Stimulated activated CD4-positive, alpha-beta T cell treated with anti-CD3 and anti-CD28 coated beads, Interleukin-2, amount 100 ng/mL, for 24 hours (primary cell): Measurements from ENCODE around the gene THADA.
A peak's percentile ranks its signal among the peaks of the same experiment; 100 is the strongest.

Source experiments
- DNase-seq, 2 donors: peaks; one replicate each; pipeline ENCODE4 v3.0.0-alpha.2; 2020

THADA gene

DNA sequence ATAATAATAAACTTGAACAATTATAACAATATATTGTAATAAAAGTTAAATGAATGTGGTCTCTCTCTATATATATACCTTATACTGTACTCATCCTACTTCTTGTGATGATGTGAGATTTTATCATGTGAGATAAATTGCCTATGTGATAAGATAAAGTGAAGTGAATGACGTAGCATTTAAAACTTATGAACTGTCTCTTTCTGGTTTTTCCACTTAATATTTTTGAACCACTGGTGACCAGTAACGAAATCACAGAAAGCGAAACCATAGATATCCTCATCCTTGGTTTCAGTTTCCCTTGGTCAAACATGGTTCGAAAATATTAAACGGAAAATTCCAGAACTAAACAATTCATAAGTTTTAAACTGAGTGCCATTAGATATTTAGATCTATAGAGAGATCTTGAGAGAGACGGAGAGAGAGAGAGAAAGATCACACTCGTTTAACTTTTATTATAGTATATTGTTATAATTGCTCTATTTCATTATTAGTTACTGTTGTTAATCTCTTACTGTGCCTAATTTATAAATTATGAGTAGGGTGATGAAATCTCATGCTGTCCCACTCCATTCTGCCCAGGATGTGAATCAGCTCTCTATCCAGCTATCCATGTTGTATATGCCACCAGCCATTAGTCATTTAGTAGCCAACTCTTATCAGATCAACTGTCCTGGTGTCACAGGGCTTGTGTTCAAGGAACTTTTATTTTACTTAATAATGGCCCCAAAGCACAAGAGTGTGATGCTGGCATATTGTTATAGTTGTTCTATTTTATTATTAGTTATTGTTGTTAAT is 156.8 kb downstream of the THADA start:
- DNase-seq = no peak

DNA sequence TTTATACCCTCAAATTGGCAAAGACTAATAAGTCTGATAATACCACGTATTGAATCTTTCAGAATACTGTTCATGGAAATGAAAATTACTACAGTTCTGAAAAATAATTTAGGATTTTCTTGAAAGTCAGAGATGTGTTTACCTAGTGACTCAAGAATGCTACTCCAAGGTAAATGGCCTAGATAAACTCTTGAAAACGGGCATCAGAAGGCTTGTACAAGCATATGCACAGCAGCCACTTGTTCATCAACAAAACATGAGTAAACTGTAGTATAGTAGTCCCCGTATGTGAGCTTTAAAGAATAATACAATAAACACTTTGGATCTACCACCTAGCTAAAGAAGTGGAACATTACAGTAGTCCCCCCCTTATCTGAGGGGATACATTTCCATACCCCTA is 157.5 kb downstream of the THADA start:
- no peak for DNase-seq

DNA sequence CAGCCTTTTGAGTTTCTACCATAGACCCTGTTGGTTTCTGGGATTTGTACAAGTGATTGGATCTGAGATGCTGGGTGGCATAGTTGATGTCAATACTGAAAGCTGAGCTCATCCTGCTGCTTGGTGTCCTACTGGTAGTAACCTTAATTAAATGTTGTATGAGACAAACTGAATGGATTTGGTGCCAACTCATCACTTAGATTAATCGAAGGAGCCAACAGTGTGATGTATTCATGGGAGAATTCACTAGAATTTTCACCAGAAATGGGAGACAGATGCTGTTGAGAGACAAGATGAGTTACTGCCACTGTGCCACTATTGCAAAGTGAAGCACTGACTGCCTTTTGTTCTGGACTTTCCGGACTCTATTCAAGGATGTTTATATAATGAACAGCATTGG is 158.5 kb downstream of the THADA start:
- DNase-seq = no peak

DNA sequence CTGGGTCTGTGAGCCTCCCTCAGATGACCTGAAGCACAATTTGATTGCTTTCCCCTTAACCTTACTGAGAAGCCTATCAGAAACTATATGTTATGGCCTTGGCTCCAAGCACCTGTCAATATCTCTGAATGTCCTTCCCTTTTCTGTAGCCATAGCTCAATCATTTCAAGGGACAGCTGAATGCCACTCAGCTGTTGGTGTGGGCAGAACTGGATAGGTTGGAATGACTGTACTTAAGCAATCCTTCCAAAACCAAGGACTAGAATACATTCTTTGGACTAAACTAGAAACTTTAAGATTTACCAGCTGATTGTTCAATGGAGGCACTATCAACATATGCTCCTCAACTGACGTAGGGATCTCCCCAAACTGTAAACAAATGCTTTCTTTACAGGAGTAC is 159.4 kb downstream of the THADA start:
- no peak for DNase-seq

DNA sequence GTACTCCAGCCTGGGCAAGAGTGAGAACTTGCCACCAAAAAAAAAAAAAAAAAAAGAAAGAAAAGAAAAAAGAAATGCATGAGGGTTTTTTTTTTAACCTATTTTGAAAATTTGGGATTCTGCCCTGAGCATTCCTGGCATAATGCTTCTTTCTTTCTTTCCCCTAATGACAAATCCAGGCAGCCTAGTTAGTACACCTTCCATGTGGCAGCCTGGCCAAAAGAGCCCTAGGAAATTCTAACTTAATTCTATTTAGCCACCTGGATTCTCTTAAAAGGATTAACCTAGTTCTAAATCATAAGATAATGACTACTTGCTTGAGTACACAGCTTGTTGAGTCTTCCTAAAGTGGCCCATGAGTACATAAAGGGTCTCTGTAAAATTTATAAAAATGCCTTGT is 160.1 kb downstream of the THADA start:
- no peak for DNase-seq

DNA sequence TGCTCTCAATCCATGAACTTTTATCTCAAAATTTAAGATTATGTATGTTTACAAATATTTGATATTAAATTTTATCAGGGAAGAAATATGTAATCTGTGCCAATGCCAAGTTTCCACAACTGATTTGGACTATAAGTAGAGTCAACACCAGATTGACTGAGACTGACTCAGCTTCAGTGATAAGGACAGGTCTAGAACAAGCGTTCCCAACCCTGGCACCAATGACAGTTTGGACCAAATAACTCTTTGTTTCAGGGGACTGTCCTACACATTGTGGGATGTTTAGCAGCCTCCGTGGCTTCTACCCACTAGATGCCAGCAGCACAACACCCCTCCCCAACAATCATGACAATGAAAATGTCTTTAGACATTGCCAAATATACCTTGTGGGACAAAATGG is 165.3 kb downstream of the THADA start:
- no peak for DNase-seq

DNA sequence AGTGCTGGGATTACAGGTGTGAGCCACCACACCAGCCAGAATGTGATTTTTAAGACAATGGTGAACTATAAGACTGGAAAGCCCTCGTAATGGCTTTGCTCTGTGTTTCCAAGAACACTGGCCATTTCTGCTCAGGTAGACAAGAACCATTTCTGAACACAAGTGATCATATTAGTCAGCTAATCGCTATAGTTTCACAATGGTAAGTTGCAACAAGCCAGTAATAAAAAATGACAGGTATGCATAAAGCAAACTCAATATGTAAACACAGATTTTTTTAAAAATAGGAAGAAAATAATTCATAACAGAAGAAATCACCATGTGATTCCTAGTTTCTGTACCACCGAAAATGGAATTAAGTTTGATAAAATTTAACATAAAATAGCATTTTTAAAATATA is 166.5 kb downstream of the THADA start:
- DNase-seq = no peak

DNA sequence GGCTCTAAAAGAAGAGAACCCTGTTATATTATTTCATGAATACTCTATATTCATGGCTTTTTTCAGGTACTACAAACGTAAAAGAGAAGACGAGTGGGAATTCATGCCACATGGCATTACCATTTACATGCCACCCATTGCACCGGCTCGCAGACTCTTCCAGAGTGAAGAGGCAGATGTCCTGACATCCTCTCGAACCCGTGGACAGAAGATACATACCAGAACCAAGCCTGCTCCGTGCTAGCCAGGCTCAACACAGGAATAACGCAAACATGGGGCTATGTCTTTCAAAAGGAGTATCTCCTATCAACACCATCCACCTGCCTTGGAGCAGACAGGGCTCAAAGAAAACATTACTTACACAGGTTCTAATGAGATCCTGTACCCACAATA is 168.8 kb downstream of the THADA start:
- no peak for DNase-seq

DNA sequence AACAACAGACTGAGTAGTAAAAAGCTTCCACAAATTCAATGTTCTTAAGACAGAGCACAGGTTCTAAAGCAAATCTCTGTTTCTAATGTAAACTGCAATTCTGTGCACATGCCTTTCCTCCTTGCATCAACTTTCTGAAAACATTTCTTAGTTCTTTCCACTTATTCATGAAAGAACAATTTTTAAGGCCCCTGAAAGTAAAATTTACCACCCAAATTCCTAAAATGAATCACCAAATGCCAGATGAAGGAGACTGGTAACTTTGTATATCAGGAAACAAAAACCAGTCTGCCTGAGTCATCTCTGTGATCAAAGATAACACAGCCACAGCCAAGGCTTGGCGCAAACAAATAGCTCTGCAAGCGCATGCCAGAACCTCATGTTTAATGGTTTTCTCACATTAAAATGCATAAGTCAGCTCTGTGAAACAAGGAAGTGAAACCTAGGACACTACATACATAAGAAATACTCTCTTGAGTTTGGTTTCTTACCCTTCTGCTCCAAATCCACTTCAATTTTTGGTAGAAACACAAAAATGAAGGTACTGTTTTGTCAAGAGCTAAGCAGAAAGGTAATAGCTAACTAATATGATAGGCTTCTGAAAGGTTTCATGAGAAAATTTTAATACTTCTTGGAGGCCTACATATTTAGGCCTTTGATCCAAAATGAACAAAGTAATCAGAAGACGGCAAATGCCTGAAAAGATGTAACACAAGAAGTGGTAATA is 169.4 kb downstream of the THADA start:
- DNase-seq = peak; percentile 66

DNA sequence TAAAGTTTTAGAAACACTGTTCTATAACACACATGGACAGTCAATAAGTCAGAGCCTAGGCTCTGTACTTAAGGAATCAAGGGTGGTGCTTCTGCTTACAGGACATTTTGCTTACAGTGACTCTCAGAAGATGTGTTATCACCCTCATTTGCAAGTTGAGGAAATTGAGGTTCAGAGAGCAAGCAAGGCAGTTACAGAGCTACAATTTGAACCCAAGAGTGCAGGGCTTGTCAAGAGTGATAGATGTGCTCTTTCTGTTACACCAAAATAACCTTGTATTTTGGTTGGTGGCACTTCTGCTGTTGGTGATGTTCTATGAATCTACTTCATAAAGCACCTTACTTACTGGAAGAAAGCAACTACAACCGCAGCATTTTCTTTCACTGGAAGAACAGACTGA is 170.2 kb downstream of the THADA start:
- no peak for DNase-seq

DNA sequence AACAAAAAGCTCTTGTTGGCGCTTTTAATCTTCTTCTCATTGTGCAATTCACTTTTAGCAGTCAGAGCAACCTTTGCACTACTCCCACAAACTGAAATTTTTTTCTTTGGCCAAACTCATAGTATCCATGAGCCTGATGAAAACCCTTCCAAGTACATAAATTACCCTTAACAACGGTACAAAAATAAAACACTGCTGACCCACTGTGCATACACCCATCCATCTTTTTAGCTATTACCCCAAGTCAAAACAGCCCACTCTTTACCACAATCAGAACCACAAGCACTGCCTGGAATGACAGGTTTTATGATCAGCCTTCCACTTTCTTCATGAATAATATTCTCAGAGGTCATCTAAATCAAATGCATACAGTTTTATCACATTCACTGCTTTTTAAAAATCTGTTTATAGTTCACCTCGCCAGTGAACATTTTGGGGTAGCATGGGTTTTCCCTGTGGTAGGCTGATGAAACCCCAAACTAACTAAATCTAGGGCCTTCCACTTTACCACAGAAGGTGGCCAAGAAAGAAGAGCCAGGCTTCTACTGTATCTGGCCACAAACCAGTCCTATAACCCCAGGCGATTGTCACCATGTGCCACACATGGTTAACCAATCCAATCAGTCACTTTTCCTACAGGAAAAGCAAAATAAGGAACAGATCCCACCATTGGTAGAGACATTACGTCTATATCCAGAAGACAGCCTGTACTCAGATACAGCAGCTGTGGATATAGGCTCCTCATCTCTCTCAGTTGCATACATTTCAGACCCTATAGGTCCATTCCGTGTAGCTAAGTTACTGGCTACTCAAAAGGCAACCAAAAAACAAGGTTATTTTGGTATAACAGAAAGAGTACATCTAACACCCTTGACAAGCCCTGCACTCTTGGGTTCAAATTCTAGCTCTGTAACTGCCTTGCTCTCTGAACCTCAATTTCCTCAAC is 171.3 kb downstream of the THADA start:
- DNase-seq = no peak

DNA sequence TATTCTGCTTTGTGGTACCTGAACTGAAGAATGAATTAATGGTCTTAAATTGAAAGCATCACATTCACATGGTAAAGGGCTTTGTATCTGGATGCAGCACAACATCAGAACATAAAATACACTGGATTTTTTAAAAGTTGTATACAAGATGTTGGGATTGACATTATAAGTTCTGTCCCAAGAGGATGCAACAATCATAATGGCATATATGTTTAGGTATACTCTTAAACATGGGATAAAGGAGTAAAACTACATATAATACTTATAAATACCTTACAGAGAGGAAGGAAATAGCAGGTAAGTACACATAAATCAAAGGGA is 171.9 kb downstream of the THADA start:
- DNase-seq = no peak

DNA sequence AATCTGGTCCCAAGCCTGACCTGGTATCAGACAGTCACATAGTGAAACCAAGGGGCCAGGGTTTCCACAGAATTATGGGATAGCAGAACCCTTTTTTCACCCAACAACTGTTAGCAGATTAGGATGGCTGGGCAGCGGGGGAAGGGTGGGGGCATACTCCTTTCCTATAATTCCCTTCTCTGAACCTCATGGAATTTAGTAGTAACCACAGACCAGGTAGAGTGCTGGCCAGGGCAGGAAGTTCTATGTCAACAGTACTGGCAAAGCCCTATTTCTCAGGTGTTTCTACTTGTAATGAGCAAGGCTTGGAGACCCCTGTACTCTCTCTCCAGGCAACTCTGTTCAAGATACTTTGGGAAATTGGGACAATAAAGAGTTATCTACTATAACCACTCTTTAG is 174.6 kb downstream of the THADA start:
- DNase-seq = no peak

DNA sequence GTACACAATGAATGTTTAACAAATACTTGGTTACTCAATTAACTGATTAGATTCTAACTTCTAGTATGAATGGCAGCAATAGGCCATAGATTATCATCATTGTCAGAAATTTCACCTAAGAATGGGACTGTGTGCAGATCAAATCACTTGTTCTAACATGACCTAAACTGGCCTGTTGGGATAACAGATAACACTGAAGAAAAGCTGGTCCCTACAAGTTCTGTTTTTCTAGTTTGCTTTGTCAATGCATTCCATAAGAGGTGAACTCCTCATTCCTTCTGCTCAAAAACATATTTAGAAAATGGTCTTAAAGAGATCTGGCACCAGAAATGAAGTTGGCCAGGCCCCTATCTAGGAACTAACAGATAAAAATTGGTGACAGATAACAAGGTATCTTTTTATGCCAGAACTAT is 175.4 kb downstream of the THADA start:
- DNase-seq = no peak

DNA sequence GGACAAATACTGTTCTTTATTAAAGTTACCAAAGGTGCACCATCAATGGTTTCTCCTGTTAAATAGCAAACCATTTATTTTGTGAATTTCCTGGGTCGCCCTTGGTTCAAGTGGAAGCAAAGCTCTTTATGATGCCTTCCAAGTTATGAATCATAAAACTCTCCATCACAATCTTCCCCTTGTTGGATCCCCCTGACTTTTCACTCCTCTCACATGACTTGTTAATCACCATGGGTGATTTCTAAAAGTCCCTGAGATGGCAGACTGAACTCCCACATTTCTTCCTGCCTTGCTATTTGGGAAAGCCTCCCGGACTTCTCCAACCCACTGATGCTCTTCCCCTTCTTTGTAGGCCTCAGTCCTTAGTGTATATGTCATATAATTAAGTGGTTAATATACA is 176.0 kb downstream of the THADA start:
- DNase-seq = no peak

DNA sequence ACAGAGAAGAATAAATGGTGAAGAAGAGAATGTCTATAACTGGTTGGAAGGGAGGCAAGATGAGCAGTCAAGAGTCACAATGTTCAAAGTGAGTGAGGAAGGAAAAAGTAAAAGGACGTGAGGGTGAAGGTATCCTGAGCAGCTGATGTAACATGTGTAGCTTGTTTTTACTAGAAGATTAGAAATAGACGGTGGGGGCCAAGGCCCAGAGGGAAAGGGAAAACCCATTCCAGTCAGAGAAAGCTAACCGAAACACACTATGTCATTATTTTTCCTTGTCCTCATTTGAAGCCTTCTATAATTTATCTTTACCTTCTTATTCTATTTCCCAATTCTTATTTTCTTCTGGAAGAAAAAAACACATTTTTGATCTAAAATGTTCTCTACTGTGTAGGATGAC is 176.6 kb downstream of the THADA start:
- DNase-seq = no peak

DNA sequence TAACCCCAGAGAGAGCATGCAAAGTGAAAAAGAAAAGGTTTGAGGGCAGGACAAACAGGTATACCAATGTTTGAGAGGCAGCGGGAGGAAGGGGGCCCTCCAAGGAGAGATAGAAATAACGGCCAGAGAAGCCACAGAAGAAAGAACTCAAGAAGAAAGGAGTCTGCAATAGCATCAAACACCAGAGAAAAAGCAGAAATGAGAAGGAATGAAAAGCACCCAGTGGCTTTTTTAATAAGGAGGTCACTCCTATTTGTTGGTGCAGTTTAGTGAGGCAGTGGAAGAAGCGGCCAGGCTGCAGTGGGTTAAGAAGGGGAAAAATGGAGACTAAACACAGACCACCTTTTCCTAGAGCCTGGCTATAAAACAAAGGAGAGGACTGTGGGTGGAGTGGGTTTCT is 177.2 kb downstream of the THADA start:
- no peak for DNase-seq

DNA sequence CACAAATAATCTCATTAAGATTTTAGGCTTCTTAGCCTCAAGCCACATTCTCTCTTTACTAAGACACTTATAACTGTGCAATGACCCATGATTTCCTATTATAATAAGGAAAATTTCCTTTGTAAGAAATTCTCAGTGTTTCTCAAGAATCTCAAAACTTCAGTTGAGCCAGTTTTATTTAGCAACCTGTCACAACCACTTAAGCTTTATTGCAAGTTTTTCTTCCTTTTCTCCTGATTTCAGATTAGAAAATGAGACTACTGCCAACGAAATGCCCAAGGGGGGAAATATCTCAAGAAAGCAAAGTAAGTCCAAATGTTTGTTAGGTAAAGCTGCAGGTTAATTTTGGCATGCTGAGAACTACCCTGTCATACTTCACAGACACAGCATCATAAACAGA is 178.5 kb downstream of the THADA start:
- DNase-seq = no peak

DNA sequence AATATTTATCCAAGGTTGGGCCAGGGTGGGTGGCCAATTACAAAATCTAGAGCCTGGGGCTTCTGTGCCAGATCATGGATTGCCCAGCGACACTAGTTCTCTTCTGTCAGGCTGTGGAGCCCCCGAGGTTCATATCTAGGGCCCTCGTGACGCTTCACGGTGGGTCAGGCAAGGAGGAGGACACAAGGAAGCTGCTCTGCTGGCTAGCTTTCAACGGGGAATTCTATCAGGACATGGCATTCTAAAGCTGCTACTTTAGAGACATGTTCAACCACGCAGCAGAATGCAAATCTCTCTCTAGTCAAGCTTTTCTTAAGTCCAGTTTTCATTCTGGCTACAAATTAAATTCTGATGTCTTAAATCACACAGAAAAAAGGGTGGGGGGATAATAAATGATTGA is 180.2 kb downstream of the THADA start:
- no peak for DNase-seq

DNA sequence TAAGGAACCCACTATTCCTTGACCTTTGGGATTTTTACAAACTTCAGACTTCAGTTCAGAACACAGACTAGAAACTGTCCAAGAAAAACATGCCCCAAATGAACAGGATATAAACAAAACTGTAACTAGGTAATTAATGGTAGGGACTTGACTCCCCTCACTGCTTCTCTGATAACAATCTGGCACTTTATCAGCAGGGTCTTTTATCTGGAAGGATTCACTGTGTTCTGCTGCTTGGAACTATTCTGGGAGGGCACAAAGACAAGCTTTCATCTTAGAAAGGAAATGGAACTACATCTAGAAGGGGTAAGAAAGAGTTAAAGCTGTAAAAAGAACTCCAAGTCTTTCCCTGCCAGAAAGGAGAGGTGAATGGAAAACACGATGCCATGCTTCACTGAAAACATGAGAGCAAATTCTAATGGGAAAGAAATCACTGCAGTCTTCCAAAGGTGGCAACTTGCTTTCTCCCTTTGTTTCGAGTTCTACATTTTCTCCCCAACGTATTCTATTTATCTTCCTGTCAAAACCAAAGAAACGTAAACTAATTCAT is 181.2 kb downstream of the THADA start:
- DNase-seq = no peak

DNA sequence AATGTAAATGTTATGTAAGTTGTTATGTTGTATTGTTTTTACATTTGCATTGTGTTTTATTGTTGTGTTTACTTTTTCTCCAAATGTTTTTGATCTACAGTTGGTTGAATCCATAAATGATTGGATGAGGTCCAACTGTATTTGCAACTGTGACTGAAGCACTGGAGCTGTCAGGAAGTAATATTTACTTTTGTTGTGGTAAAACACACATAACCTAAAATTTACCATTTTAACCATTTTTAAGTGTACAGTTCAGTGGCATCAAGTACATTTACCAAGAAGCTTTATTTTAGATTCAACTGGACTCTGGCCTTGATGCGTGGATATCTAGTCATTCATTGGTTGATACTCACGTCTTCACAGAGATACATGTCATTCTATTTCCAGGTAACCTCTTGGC is 181.8 kb downstream of the THADA start:
- DNase-seq = no peak

DNA sequence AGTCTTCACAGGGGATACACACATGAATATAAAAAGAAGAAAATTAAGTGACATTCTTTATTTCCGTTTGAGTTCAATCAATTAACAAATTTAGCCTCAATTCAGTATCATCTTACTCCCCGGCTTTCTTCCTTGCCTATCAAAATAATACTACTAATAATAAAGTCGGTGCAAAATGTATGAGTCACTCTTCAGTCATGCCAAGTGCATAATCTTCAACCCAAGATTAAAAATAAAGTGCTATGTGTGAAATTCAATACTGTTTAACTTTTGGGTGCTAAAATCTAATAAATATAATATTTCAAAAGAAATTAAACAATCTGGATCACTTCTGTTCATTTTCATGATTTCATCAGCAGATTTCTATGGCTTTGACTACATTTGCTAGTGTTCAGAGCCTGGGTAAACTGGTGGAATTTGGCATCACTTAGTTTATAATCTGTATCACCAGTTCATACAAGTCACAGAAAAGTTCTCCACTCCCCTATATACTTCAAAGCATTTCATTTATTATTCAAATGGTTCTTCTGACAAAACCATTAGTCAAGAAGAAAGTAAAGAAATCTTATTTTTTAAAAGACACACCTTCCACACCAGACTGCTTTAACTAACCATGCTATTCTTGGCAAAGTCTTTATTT is 183.6 kb downstream of the THADA start:
- DNase-seq = no peak

DNA sequence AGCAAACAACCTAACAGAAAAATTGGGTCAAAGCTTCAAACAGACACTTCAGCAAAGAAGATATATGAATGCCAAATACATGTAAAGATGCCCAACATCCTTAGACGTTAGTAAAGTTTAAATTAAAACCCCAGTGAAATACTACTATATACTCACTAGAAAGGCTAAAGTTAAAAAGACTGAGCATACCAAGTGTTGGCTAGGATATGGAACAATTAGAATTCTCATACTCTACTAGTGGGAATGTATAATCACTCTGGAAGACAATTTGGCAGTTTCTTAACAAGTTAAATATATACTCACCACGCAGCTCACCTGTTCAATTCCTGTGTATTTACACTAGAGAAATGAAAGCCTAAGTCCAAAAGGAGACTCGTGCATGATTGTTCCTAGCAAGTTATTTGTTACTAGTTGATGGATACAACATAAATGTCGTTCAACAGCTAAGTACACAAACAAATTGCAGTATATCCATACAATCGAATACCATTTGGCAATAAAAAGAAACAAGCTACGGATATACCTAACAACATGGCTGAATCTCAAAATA is 185.7 kb downstream of the THADA start:
- no peak for DNase-seq
